IMR-90 (cell line): ENCODE measurements around the gene ESR1. TPM values are rescaled to one million over a fixed set of nuclear protein-coding genes. Genes with fewer than 3 reads are reported as not detected.

Experiments
- ATAC-seq: fragments of 200-7000 bp; cut with Tn5 transposase; 2 replicates; pipeline ENCODE4 v1.9.1; 2020; ENCODE audit warnings: low read depth, mild to moderate bottlenecking, moderate library complexity
- BruUV-seq: library from RNA; stranded (reverse); fragments of 400-500 nt; replicated peaks from 2 replicates; lab custom pipeline; 2021; lab: Mats Ljungman, UMichigan
- CTCF ChIA-PET: fragments of 300-600 bp; formaldehyde crosslinking; extraction: SDS; loops from one replicate; lab custom pipeline; 2021; ENCODE audit warnings: antibody characterized with exemption; lab: Yijun Ruan, JAX
- POLR2A ChIA-PET: fragments of 300-600 bp; sonication (Branson Sonifier 250); formaldehyde crosslinking; loops from one replicate; lab custom pipeline; 2022; ENCODE audit warnings: antibody characterized with exemption; ENCODE audit not compliant: unreplicated experiment; lab: Charles Lee
- DNase-seq: peaks from one replicate; pipeline ENCODE4 v3.0.0; 2013
- H2AFZ ChIP-seq: replicated peaks from 2 replicates; pipeline ENCODE3; 2013; ENCODE audit warnings: low read length, mild to moderate bottlenecking; ENCODE audit not compliant: poor library complexity
- H2AK5ac ChIP-seq: 2 replicates; pipeline ENCODE4 v1.6.1; 2013; ENCODE audit warnings: low read depth, low read length, inconsistent platforms
- H2AK9ac ChIP-seq: replicated peaks from 2 replicates; pipeline ENCODE3; 2013; ENCODE audit warnings: mild to moderate bottlenecking, low read depth, low read length, moderate library complexity; ENCODE audit not compliant: poor library complexity
- H2BK120ac ChIP-seq: 2 replicates; pipeline ENCODE4 v1.6.1; 2013; ENCODE audit warnings: low read depth, low read length, inconsistent platforms
- H2BK15ac ChIP-seq: 3 replicates; pipeline ENCODE4 v1.6.1; 2013; ENCODE audit warnings: low read depth, low read length, inconsistent platforms
- H2BK20ac ChIP-seq: 2 replicates; pipeline ENCODE4 v1.6.1; 2013; ENCODE audit warnings: low read depth, mild to moderate bottlenecking, inconsistent platforms, low read length, moderate library complexity
- H2BK5ac ChIP-seq: 2 replicates; pipeline ENCODE4 v1.6.1; 2013; ENCODE audit warnings: mild to moderate bottlenecking, low read depth, low read length, inconsistent platforms; ENCODE audit not compliant: poor library complexity, severe bottlenecking
- H3K14ac ChIP-seq: replicated peaks from 2 replicates; pipeline ENCODE4 v1.6.1; 2013; ENCODE audit warnings: low read depth, low read length, inconsistent platforms
- H3K18ac ChIP-seq: 2 replicates; pipeline ENCODE4 v1.6.1; 2013; ENCODE audit warnings: low read depth, low read length, control low read depth
- H3K23ac ChIP-seq: 2 replicates; pipeline ENCODE4 v1.6.1; 2013; ENCODE audit warnings: low read depth, low read length, inconsistent platforms
- H3K27ac ChIP-seq: 2 replicates; pipeline ENCODE4 v1.5.1; 2013; ENCODE audit warnings: mild to moderate bottlenecking, control low read depth, low read length; ENCODE audit not compliant: insufficient read depth
- H3K27me3 ChIP-seq: 2 replicates; pipeline ENCODE4 v1.6.1; 2013; ENCODE audit warnings: low read length; ENCODE audit not compliant: control insufficient read depth, insufficient read depth
- H3K36me3 ChIP-seq: 2 replicates; pipeline ENCODE4 v1.6.1; 2013; ENCODE audit warnings: low read length, mixed read lengths; ENCODE audit not compliant: control insufficient read depth, insufficient read depth
- H3K4ac ChIP-seq: 2 replicates; pipeline ENCODE4 v1.6.1; 2013; ENCODE audit warnings: low read depth, low read length, inconsistent platforms
- H3K4me1 ChIP-seq: 2 replicates; pipeline ENCODE4 v1.6.1; 2013; ENCODE audit warnings: low read length, mixed read lengths; ENCODE audit not compliant: control insufficient read depth, insufficient read depth
- H3K4me2 ChIP-seq: 2 replicates; pipeline ENCODE4 v1.6.1; 2013; ENCODE audit warnings: low read depth, mild to moderate bottlenecking, control low read depth, low read length, moderate library complexity
- H3K4me3 ChIP-seq: 2 replicates; pipeline ENCODE4 v1.5.1; 2013; ENCODE audit warnings: low read depth, mild to moderate bottlenecking, control low read depth, low read length, moderate library complexity; ENCODE audit not compliant: insufficient read depth
- H3K56ac ChIP-seq: 2 replicates; pipeline ENCODE4 v1.6.1; 2013; ENCODE audit warnings: low read length, inconsistent platforms; ENCODE audit not compliant: insufficient read depth; ENCODE audit errors: extremely low read depth
- H3K79me1 ChIP-seq, 2 experiments: 2 replicates each; pipeline ENCODE4 v1.6.1; 2013; ENCODE audit warnings: low read length in 2 of 2, inconsistent platforms in 1 of 2, low read depth in 1 of 2
- H3K9ac ChIP-seq: 2 replicates; pipeline ENCODE4 v1.6.1; 2013; ENCODE audit warnings: low read depth, low read length, control low read depth
- H3K9me1 ChIP-seq: 2 replicates; pipeline ENCODE4 v1.6.1; 2013; ENCODE audit warnings: low read length, inconsistent platforms; ENCODE audit not compliant: insufficient read depth
- H3K9me3 ChIP-seq: 2 replicates; pipeline ENCODE4 v1.6.1; 2013; ENCODE audit warnings: low read length; ENCODE audit not compliant: control insufficient read depth, insufficient read depth
- H4K20me1 ChIP-seq: 2 replicates; pipeline ENCODE4 v1.6.1; 2013; ENCODE audit warnings: low read length, inconsistent platforms; ENCODE audit not compliant: insufficient read depth
- H4K5ac ChIP-seq: 2 replicates; pipeline ENCODE4 v1.6.1; 2013; ENCODE audit warnings: mild to moderate bottlenecking, low read depth, low read length, control low read depth
- H4K8ac ChIP-seq, 2 experiments: 2 replicates each; pipeline ENCODE4 v1.6.1; 2013; ENCODE audit warnings: low read depth in 2 of 2, low read length in 2 of 2, control low read depth in 1 of 2, inconsistent platforms in 1 of 2
- H4K91ac ChIP-seq: 2 replicates; pipeline ENCODE4 v1.6.1; 2013; ENCODE audit warnings: low read depth, low read length, inconsistent platforms; ENCODE audit not compliant: insufficient read depth
- CHD1 ChIP-seq: IDR thresholded peaks from 2 replicates; pipeline ENCODE4 v1.6.1; 2012; ENCODE audit warnings: low read depth, low read length, improper control_type of control experiment
- CTCF ChIP-seq: conservative IDR thresholded peaks from 2 replicates; pipeline ENCODE4 v1.5.1; 2012; ENCODE audit warnings: mild to moderate bottlenecking, low read depth, low read length, improper control_type of control experiment
- MAFK ChIP-seq: IDR thresholded peaks from 2 replicates; pipeline ENCODE4 v1.6.1; 2012; ENCODE audit warnings: low read depth, low read length, improper control_type of control experiment
- MAZ ChIP-seq: IDR thresholded peaks from 2 replicates; pipeline ENCODE4 v1.6.1; 2012; ENCODE audit warnings: low read depth, mild to moderate bottlenecking, low read length, improper control_type of control experiment, moderate library complexity, borderline replicate concordance
- MXI1 ChIP-seq: IDR thresholded peaks from 2 replicates; pipeline ENCODE4 v1.6.1; 2012; ENCODE audit warnings: low read depth, mild to moderate bottlenecking, low read length, moderate library complexity, borderline replicate concordance
- RAD21 ChIP-seq: IDR thresholded peaks from 2 replicates; pipeline ENCODE4 v1.6.1; 2012; ENCODE audit warnings: low read length, improper control_type of control experiment
- RCOR1 ChIP-seq: IDR thresholded peaks from 2 replicates; pipeline ENCODE4 v1.6.1; 2012; ENCODE audit warnings: mild to moderate bottlenecking, low read length, improper control_type of control experiment; ENCODE audit not compliant: insufficient replicate concordance
- WGBS, 2 experiments: methylation state at CpG; one replicate each; pipeline versions ENCODE4 v1.1.5 to v1.1.7; 2013; ENCODE audit warnings: missing lambda C conversion rate in 2 of 2; ENCODE audit not compliant: insufficient read length in 1 of 2; ENCODE audit errors: extremely low coverage in 2 of 2; 5-methylcytosine and 5-hydroxymethylcytosine counted together
- dilution Hi-C: fragments of 300-500 bp; cut with HindIII; formaldehyde crosslinking; loops from one replicate; pipeline ENCODE4 v1.14.3; 2018; ENCODE audit warnings: low sequenced_read_pairs; ENCODE audit not compliant: unreplicated experiment
- in situ Hi-C: fragments of 300-500 bp; cut with MboI; formaldehyde crosslinking; loops from 3 replicates; pipeline ENCODE4 v1.14.3; 2019; ENCODE audit warnings: low sequenced_read_pairs, inconsistent platforms, mixed read lengths
- intact Hi-C: fragments of 100-400 bp; cut with micrococcal nuclease; formaldehyde crosslinking; loops from 2 replicates; pipeline ENCODE4 v1.10.0; 2022
- polyA plus RNA-seq, 3 experiments: library from polyadenylated mRNA; depleted of rRNA; stranded (reverse); fragments of >200 nt; gene quantifications; 2 replicates each; pipeline ENCODE4 v1.2.3, GENCODE V29; 2012; ENCODE audit warnings: low replicate concordance in 1 of 3
- total RNA-seq: library from RNA; depleted of rRNA; stranded (reverse); fragments of >200 nt; gene quantifications from 2 replicates; pipeline ENCODE4 v1.2.3, GENCODE V29; 2012

ESR1 gene
- total and polyA plus RNA-seq, 2 of the 4 experiments (the other 2 are of a cell fraction) = not detected

- H3K9me3 ChIP-seq = no peaks in the 10 kb centered on the region
- CTCF ChIA-PET = interaction anchor here (1.0 kb wide), 1 partner anchor 131 kb away, joined by 3 read pairs; no protein-coding TSS in a partner anchor
- ATAC-seq = no peak
- H2BK20ac ChIP-seq = no peak overlapping the region
- no peak overlapping the region for H2AK5ac ChIP-seq
- H2BK120ac ChIP-seq = no peak overlapping the region
- no peaks in the 10 kb centered on the region for H3K79me1 ChIP-seq
- no peaks in the 10 kb centered on the region for H3K4me1 ChIP-seq
- no peak overlapping the region for H3K56ac ChIP-seq
- no peak for DNase-seq
- in situ Hi-C loops (no loop called here), dilution Hi-C loops (no loop called here), intact Hi-C loops (no loop called here)
- WGBS, 2 experiments = no CpG with 5 or more reads among the region's 3 CpGs
- no peaks in the 10 kb centered on the region for H3K27me3 ChIP-seq
- H3K4me2 ChIP-seq = no peak overlapping the region
- no peak overlapping the region for H2AFZ ChIP-seq
- no TSS peak for BruUV-seq
- H4K91ac ChIP-seq = no peak overlapping the region
- H3K4me3 ChIP-seq = no peak overlapping the region
- no peaks in the 10 kb centered on the region for H3K9me1 ChIP-seq
- no peak for TF ChIP-seq MAFK
- TF ChIP-seq CTCF = no peak
- TF ChIP-seq MAZ = no peak
- TF ChIP-seq CHD1 = no peak
- no peak for TF ChIP-seq MXI1
- no peak for TF ChIP-seq RCOR1
- TF ChIP-seq RAD21 = no peak
- H2AK9ac ChIP-seq = no peak overlapping the region
- no peak overlapping the region for H2BK5ac ChIP-seq
- H3K23ac ChIP-seq = no peak overlapping the region
- H3K14ac ChIP-seq = no peak overlapping the region
- no peak overlapping the region for H3K27ac ChIP-seq
- POLR2A ChIA-PET = no interaction called here
- no peaks in the 10 kb centered on the region for H4K20me1 ChIP-seq
- H4K5ac ChIP-seq = no peak overlapping the region
- no peak overlapping the region for H3K9ac ChIP-seq
- no peaks in the 10 kb centered on the region for H3K36me3 ChIP-seq
- H4K8ac ChIP-seq = no peak overlapping the region
- H3K18ac ChIP-seq = no peak overlapping the region
- no peak overlapping the region for H2BK15ac ChIP-seq
- H3K4ac ChIP-seq = no peak overlapping the region
Observed at GRCh38 chr6:151993364-151993763, 185.9 kb downstream of the ESR1 start.
